ENCODE data around the gene CTNNA2. TPM values are rescaled to one million over a fixed set of nuclear protein-coding genes. Genes with fewer than 3 reads are reported as not detected.

Gene CTNNA2
- total RNA-seq, 1 experiment from 2014 or later = 0.54 TPM

DNA sequence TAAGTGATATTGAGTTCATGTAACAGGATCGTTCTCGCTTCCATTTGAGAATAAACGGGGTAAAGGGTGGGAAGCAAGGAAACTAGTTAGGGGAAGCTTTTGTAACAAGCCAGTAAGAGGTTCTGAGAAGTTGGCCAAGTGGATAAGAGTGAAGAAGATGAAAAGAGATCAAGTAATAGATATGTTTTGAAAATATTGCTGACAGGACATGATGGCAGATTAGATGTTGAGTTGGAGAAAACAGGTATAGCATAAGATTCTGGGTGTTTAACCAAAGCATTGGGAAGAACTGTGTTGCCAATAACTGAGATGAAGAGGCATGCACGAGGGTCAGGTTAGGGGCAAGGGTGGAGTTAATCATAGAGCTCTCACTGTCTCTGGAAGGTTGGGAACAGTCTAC lies 1121.7 kb downstream of the CTNNA2 start:
- ChIA-PET POLR2A (no interaction called here), CTCF (no interaction called here)
- H3K36me3 ChIP-seq (ENCODE audit: control insufficient read depth, insufficient read depth, low read length) = no peaks in the 10 kb centered on the region
- no peaks in the 10 kb centered on the region for H3K4me1 ChIP-seq (ENCODE audit: control insufficient read depth, insufficient read depth, low read length)
- no TSS peak for BruUV-seq (replicated peaks)
- TF ChIP-seq SIN3A (IDR thresholded peaks at IDR 0.05; ENCODE audit: borderline replicate concordance, insufficient read depth, low read depth, low read length) = no peak
- no peak for TF ChIP-seq TCF7L2 (IDR thresholded peaks at IDR 0.05; ENCODE audit: low read depth, low read length)
- TF ChIP-seq CTCF (IDR thresholded peaks at IDR 0.05) = no peak
- TF ChIP-seq POLR2AphosphoS5 (IDR thresholded peaks at IDR 0.05; ENCODE audit: low read depth, low read length) = no peak
- TF ChIP-seq, protein P1, sequence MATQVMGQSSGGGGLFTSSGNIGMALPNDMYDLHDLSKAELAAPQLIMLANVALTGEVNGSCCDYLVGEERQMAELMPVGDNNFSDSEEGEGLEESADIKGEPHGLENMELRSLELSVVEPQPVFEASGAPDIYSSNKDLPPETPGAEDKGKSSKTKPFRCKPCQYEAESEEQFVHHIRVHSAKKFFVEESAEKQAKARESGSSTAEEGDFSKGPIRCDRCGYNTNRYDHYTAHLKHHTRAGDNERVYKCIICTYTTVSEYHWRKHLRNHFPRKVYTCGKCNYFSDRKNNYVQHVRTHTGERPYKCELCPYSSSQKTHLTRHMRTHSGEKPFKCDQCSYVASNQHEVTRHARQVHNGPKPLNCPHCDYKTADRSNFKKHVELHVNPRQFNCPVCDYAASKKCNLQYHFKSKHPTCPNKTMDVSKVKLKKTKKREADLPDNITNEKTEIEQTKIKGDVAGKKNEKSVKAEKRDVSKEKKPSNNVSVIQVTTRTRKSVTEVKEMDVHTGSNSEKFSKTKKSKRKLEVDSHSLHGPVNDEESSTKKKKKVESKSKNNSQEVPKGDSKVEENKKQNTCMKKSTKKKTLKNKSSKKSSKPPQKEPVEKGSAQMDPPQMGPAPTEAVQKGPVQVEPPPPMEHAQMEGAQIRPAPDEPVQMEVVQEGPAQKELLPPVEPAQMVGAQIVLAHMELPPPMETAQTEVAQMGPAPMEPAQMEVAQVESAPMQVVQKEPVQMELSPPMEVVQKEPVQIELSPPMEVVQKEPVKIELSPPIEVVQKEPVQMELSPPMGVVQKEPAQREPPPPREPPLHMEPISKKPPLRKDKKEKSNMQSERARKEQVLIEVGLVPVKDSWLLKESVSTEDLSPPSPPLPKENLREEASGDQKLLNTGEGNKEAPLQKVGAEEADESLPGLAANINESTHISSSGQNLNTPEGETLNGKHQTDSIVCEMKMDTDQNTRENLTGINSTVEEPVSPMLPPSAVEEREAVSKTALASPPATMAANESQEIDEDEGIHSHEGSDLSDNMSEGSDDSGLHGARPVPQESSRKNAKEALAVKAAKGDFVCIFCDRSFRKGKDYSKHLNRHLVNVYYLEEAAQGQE (IDR thresholded peaks at IDR 0.05; ENCODE audit: insufficient read depth in 1 of 2, low read depth in 2 of 2, low read length in 1 of 2) = no peak
- DNase-seq (ENCODE audit: low read depth, low spot score) (no peak), ATAC-seq (no peak)
- no peak overlapping the region for H3K4me3 ChIP-seq (ENCODE audit: low read depth in 2 of 2, low read length in 2 of 2)
- H3K27ac ChIP-seq (ENCODE audit: low read length) = no peak overlapping the region
- no peaks in the 10 kb centered on the region for H3K9me3 ChIP-seq (ENCODE audit: control insufficient read depth, insufficient read depth, low read depth, low read length)
- in situ Hi-C loops (cut with HindIII; ENCODE audit: low pct_unique_long_range_greater_than_20kb, low sequenced_read_pairs) (no loop called here), intact Hi-C loops (cut with micrococcal nuclease; ENCODE audit: unreplicated experiment) (no loop called here)
- H3K27me3 ChIP-seq (ENCODE audit: control insufficient read depth, insufficient read depth, low read length) = no peaks in the 10 kb centered on the region

GRCh38 chr2:80638783-80639182 lies 1125.9 kb downstream of the CTNNA2 start:
- CTCF ChIA-PET = no interaction called here
- DNase-seq (ENCODE audit: low read depth, low spot score) = no peak
- no peak overlapping the region for H3K27ac ChIP-seq (ENCODE audit: low read length)
- H3K36me3 ChIP-seq (ENCODE audit: control insufficient read depth, insufficient read depth, low read length) = no peaks in the 10 kb centered on the region
- BruUV-seq (replicated peaks) = no TSS peak
- in situ Hi-C loops (cut with HindIII; ENCODE audit: low pct_unique_long_range_greater_than_20kb, low sequenced_read_pairs) (no loop called here), intact Hi-C loops (cut with micrococcal nuclease; ENCODE audit: unreplicated experiment) (no loop called here)
- POLR2A ChIA-PET = no interaction called here
- H3K27me3 ChIP-seq (ENCODE audit: control insufficient read depth, insufficient read depth, low read length) = no peaks in the 10 kb centered on the region
- ATAC-seq = no peak
- TF ChIP-seq, protein P1 (IDR thresholded peaks at IDR 0.05; ENCODE audit: insufficient read depth in 1 of 2, low read depth in 2 of 2, low read length in 1 of 2) = no peak
- TF ChIP-seq TCF7L2 (IDR thresholded peaks at IDR 0.05; ENCODE audit: low read depth, low read length) (no peak), POLR2AphosphoS5 (IDR thresholded peaks at IDR 0.05; ENCODE audit: low read depth, low read length) (no peak), CTCF (IDR thresholded peaks at IDR 0.05) (no peak), SIN3A (IDR thresholded peaks at IDR 0.05; ENCODE audit: borderline replicate concordance, insufficient read depth, low read depth, low read length) (no peak)
- H3K4me3 ChIP-seq (ENCODE audit: low read depth in 2 of 2, low read length in 2 of 2) = no peak overlapping the region
- H3K4me1 ChIP-seq (ENCODE audit: control insufficient read depth, insufficient read depth, low read length) = no peaks in the 10 kb centered on the region
- H3K9me3 ChIP-seq (ENCODE audit: control insufficient read depth, insufficient read depth, low read depth, low read length) = no peaks in the 10 kb centered on the region

Measured in Panc1 (cell line).